SK-N-SH treated with all-trans-retinoic acid at 6 μM for 48 hours (cell line): Measurements from ENCODE around the gene LRBA.

Experiments
- ATAC-seq: fragments of 200-7000 bp; cut with Tn5 transposase; 3 replicates; pipeline ENCODE4 v1.9.1; 2020; ENCODE audit warnings: mild to moderate bottlenecking, moderate library complexity
- ARNTL ChIP-seq: fragments of 450-650 bp; formaldehyde crosslinking; IDR thresholded peaks from 2 replicates; pipeline ENCODE4 v1.5.0; 2020; ENCODE audit warnings: low read depth, mild to moderate bottlenecking, moderate library complexity, borderline replicate concordance
- BACH2 ChIP-seq: fragments of 250-450 bp; sonication (Bioruptor Pico); IDR thresholded peaks from 2 replicates; pipeline ENCODE4 v1.9.0; 2021; ENCODE audit warnings: mild to moderate bottlenecking, borderline replicate concordance
- CREB5 ChIP-seq: fragments of 250-450 bp; sonication (Bioruptor Pico); IDR thresholded peaks from 2 replicates; pipeline ENCODE4 v1.5.1; 2020; ENCODE audit warnings: low read depth, mild to moderate bottlenecking, moderate library complexity
- CSDC2 ChIP-seq: fragments of 250-450 bp; sonication (Bioruptor Pico); IDR thresholded peaks from 2 replicates; pipeline ENCODE4 v1.5.0; 2020; ENCODE audit warnings: mild to moderate bottlenecking, moderate library complexity
- CSRNP3 ChIP-seq: fragments of 250-450 bp; sonication (Bioruptor Pico); IDR thresholded peaks from 2 replicates; pipeline ENCODE4 v1.5.1; 2021; ENCODE audit warnings: mild to moderate bottlenecking, moderate library complexity
- ESRRG ChIP-seq: fragments of 250-450 bp; sonication (Bioruptor Pico); IDR thresholded peaks from 2 replicates; pipeline ENCODE4 v1.6.1; 2021; ENCODE audit warnings: mild to moderate bottlenecking
- GLIS3 ChIP-seq: fragments of 250-450 bp; sonication (Bioruptor Pico); IDR thresholded peaks from 2 replicates; pipeline ENCODE4 v1.5.0; 2020; ENCODE audit warnings: mild to moderate bottlenecking, moderate library complexity
- ISL1 ChIP-seq: fragments of 250-450 bp; sonication (Bioruptor Pico); IDR thresholded peaks from 2 replicates; pipeline ENCODE4 v2.1.2; 2022; ENCODE audit warnings: mild to moderate bottlenecking, moderate library complexity
- OSR1 ChIP-seq: fragments of 250-450 bp; sonication (Bioruptor Pico); IDR thresholded peaks from 2 replicates; pipeline ENCODE4 v1.8.0; 2022; ENCODE audit warnings: moderate library complexity, mild to moderate bottlenecking, inconsistent platforms
- PATZ1 ChIP-seq: fragments of 250-450 bp; sonication (Bioruptor Pico); IDR thresholded peaks from 2 replicates; pipeline ENCODE4 v1.8.0; 2020; ENCODE audit warnings: mild to moderate bottlenecking, moderate library complexity, borderline replicate concordance
- POU6F1 ChIP-seq: fragments of 250-450 bp; sonication (Bioruptor Pico); IDR thresholded peaks from 2 replicates; pipeline ENCODE4 v1.8.0; 2021; ENCODE audit warnings: low read depth, mild to moderate bottlenecking, moderate library complexity, borderline replicate concordance
- PPARA ChIP-seq: fragments of 250-450 bp; sonication (Bioruptor Pico); IDR thresholded peaks from 2 replicates; pipeline ENCODE4 v1.5.0; 2020; ENCODE audit warnings: mild to moderate bottlenecking, borderline replicate concordance
- RARB ChIP-seq: fragments of 250-450 bp; sonication (Bioruptor Pico); IDR thresholded peaks from 2 replicates; pipeline ENCODE4 v1.8.0; 2021; ENCODE audit warnings: mild to moderate bottlenecking, moderate library complexity
- SNAI2 ChIP-seq: fragments of 250-450 bp; sonication (Bioruptor Pico); IDR thresholded peaks from 2 replicates; pipeline ENCODE4 v1.5.0; 2020; ENCODE audit warnings: mild to moderate bottlenecking, moderate library complexity
- TCF4 ChIP-seq: fragments of 250-450 bp; sonication (Bioruptor Pico); IDR thresholded peaks from 2 replicates; pipeline ENCODE4 v1.8.0; 2021; ENCODE audit warnings: mild to moderate bottlenecking, moderate library complexity, borderline replicate concordance
- TOX ChIP-seq: fragments of 250-450 bp; sonication (Bioruptor Pico); IDR thresholded peaks from 2 replicates; pipeline ENCODE4 v1.8.0; 2021; ENCODE audit warnings: mild to moderate bottlenecking, moderate library complexity, borderline replicate concordance
- TSHZ2 ChIP-seq: fragments of 250-450 bp; sonication (Bioruptor Pico); IDR thresholded peaks from 2 replicates; pipeline ENCODE4 v1.5.0; 2020; ENCODE audit warnings: mild to moderate bottlenecking, moderate library complexity
- ZC3H10 ChIP-seq: fragments of 250-450 bp; sonication (Bioruptor Pico); IDR thresholded peaks from 2 replicates; pipeline ENCODE4 v1.5.1; 2021; ENCODE audit warnings: mild to moderate bottlenecking, moderate library complexity
- ZFP3 ChIP-seq: fragments of 250-450 bp; sonication (Bioruptor Pico); IDR thresholded peaks from 2 replicates; pipeline ENCODE4 v1.5.0; 2020; ENCODE audit warnings: mild to moderate bottlenecking, moderate library complexity
- ZFP30 ChIP-seq: fragments of 450-650 bp; formaldehyde crosslinking; IDR thresholded peaks from 2 replicates; pipeline ENCODE4 v1.5.0; 2022; ENCODE audit warnings: mild to moderate bottlenecking, moderate library complexity
- ZNF565 ChIP-seq: fragments of 450-650 bp; formaldehyde crosslinking; conservative IDR thresholded peaks from 2 replicates; pipeline ENCODE4 v1.5.0; 2020; ENCODE audit warnings: low read depth, mild to moderate bottlenecking, moderate library complexity
- ZNF70 ChIP-seq: fragments of 450-650 bp; formaldehyde crosslinking; IDR thresholded peaks from 2 replicates; pipeline ENCODE4 v1.5.0; 2020; ENCODE audit warnings: mild to moderate bottlenecking, moderate library complexity
- ZNF8 ChIP-seq: fragments of 450-650 bp; formaldehyde crosslinking; IDR thresholded peaks from 2 replicates; pipeline ENCODE4 v1.5.0; 2020; ENCODE audit warnings: mild to moderate bottlenecking, moderate library complexity

Gene LRBA

GRCh38 chr4:150708004-150708403 lies 307.1 kb downstream of the LRBA start:
- ATAC-seq: peak; percentile 83
- TF ChIP-seq ZNF70 (CRISPR knock-in tag) (peak; percentile 65), TSHZ2 (peak; percentile 99), ZC3H10 (CRISPR knock-in tag) (peak; percentile 91), BACH2 (no peak), PATZ1 (CRISPR knock-in tag) (peak; percentile 83; the same call in 1 of the 2 replicates), CREB5 (CRISPR knock-in tag) (peak; percentile 94), RARB (CRISPR knock-in tag) (no peak; the same call in 1 of the 2 replicates), OSR1 (no peak), ZFP3 (CRISPR knock-in tag) (0 out of 2 replicates have a peak, but pooled peaks have one; percentile 65), TOX (CRISPR knock-in tag) (no peak), ZNF8 (CRISPR knock-in tag) (peak; percentile 81), TCF4 (CRISPR knock-in tag) (peak; percentile 100), CSDC2 (CRISPR knock-in tag) (no peak), POU6F1 (CRISPR knock-in tag) (peak; percentile 97; the same call in 1 of the 2 replicates), ZNF565 (peak; percentile 90), GLIS3 (CRISPR knock-in tag) (no peak; the same call in 1 of the 2 replicates), ESRRG (CRISPR knock-in tag) (peak; percentile 94), CSRNP3 (peak; percentile 98), SNAI2 (CRISPR knock-in tag) (peak; percentile 97), PPARA (peak; percentile 73; the same call in 1 of the 2 replicates), ARNTL (CRISPR knock-in tag) (peak; percentile 57; the same call in 1 of the 2 replicates), ISL1 (peak; percentile 99), ZFP30 (CRISPR knock-in tag) (peak; percentile 49; the same call in 1 of the 2 replicates)
- TF ChIP-seq, all 23 proteins: peak for 17

GRCh38 chr4:150699599-150699998 lies 315.5 kb downstream of the LRBA start:
- no peak for ATAC-seq
- TF ChIP-seq TOX (CRISPR knock-in tag) (no peak), TCF4 (CRISPR knock-in tag) (no peak), TSHZ2 (no peak), GLIS3 (CRISPR knock-in tag) (no peak), PPARA (no peak), OSR1 (no peak), CSDC2 (CRISPR knock-in tag) (no peak), ZFP3 (CRISPR knock-in tag) (no peak), BACH2 (no peak), POU6F1 (CRISPR knock-in tag) (no peak), ZC3H10 (CRISPR knock-in tag) (no peak)
